Esophagus muscularis mucosa (tissue), 4 donors: Measurements from ENCODE around the gene LRRN2. TPM values are rescaled to one million over a fixed set of nuclear protein-coding genes. Genes with fewer than 3 reads are reported as not detected.
"Not testable (repeated sequence)": the region's sequence is repeated elsewhere in the genome, so short reads cannot be mapped to it uniquely, and the experiment has no call there.

Experiments
- DNase-seq: peaks from one replicate; pipeline ENCODE4 v3.0.0-alpha.2; 2017; ENCODE audit errors: extremely low spot score
- H3K27ac ChIP-seq, 4 donors: fragments of 200-600 bp; sonication (generic); replicated peaks in 1 of 4; 1 replicate in 3 of 4; 2 replicates in 1 of 4; pipeline ENCODE4 v1.5.1; 2016 to 2019; ENCODE audit warnings: mild to moderate bottlenecking in 1 of 4
- H3K27me3 ChIP-seq, 4 donors: fragments of 200-600 bp; sonication (generic); one replicate each; pipeline versions ENCODE4 v1.5.1 to v1.6.0; 2016 to 2019
- H3K36me3 ChIP-seq, 4 donors: fragments of 200-600 bp; sonication (generic); one replicate each; pipeline ENCODE4 v1.5.1; 2016 to 2019
- H3K4me1 ChIP-seq, 4 donors: fragments of 200-600 bp; sonication (generic); one replicate each; pipeline ENCODE4 v1.5.1; 2016 to 2019
- H3K4me3 ChIP-seq, 4 donors: fragments of 200-600 bp; sonication (generic); 1 replicate in 2 of 4; 2 replicates in 2 of 4; pipeline ENCODE4 v1.5.1; 2016 to 2019; ENCODE audit warnings: mild to moderate bottlenecking in 4 of 4, moderate library complexity in 1 of 4
- H3K9me3 ChIP-seq, 4 donors: fragments of 200-600 bp; sonication (generic); 1 replicate in 3 of 4; 2 replicates in 1 of 4; pipeline ENCODE4 v1.5.1; 2016 to 2019
- EP300 ChIP-seq: sonication (generic); formaldehyde crosslinking; IDR thresholded peaks from one replicate; pipeline ENCODE4 v1.6.1; 2017; ENCODE audit warnings: antibody characterized with exemption
- POLR2A ChIP-seq: fragments of 450-650 bp; IDR thresholded peaks from one replicate; pipeline ENCODE4 v1.6.1; 2017; ENCODE audit warnings: antibody characterized with exemption, moderate library complexity, mild to moderate bottlenecking, low read depth
- POLR2AphosphoS5 ChIP-seq, 2 donors: sonication (generic); formaldehyde crosslinking; IDR thresholded peaks; one replicate each; pipeline ENCODE4 v1.6.1; 2017; ENCODE audit warnings: antibody characterized with exemption in 2 of 2
- WGBS: methylation state at CpG from one replicate; pipeline ENCODE4 v1.1.5; 2018; 5-methylcytosine and 5-hydroxymethylcytosine counted together
- intact Hi-C: fragments of 100-400 bp; cut with DNase I; formaldehyde crosslinking; loops from one replicate; pipeline ENCODE4 v1.15.1; 2023
- total RNA-seq, 4 donors: library from RNA; depleted of rRNA; stranded (reverse); fragments of >200 nt; gene quantifications; one replicate each; pipeline versions ENCODE4 v1.1.0 to v1.2.1, GENCODE V29; 2016
- TF ChIP-seq, protein P1 (sequence below), 3 experiments: fragments of 200-600 bp in 2 of 3; fragments of 450-650 bp in 1 of 3; sonication (generic) in 2 of 3; IDR thresholded peaks; one replicate each; pipeline ENCODE4 v1.5.1; 2017 to 2019; ENCODE audit warnings: antibody characterized with exemption in 3 of 3, mild to moderate bottlenecking in 2 of 3, moderate library complexity in 1 of 3

LRRN2 gene
- total RNA-seq, 4 donors from 2014 or later, result 3.6 to 15.2 (median 5.0) TPM

DNA sequence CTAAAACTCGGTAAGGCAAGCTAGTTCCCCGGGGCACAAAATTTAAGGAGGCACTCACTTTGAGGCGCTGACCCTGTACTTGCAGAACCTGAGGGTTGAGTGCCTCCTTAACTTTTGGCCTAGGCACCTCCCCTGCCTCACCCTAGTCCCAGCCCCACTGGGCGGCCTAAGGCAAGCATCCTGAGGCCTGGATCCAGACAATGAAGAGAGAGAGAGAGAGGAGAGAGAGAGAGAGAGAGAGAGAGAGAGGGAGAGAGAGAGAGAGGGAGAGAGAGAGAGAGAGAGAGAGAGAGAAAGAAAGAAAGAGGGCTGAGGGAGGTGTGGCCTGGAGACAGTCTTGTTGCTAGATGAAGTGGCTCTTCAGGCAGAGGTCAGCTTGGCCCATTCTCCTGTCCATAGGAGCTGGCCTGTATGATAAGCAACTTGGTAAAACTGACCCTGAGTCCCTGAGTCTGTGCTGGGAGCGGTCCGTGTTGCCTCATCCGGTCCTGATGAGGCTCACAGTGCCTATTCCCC lies 7.4 kb upstream of the LRRN2 start:
- DNase-seq, result no peak
- 79% methylated on average over 7 of the region's 7 CpGs for WGBS
- Histone ChIP-seq H3K27ac (no peak overlapping the region), H3K27me3 (no peaks in the 10 kb centered on the region), H3K36me3 (no peaks in the 10 kb centered on the region), H3K4me1 (no peaks in the 10 kb centered on the region), H3K9me3 (no peaks in the 10 kb centered on the region), H3K4me3 (no peak overlapping the region)
- intact Hi-C loops, result no loop called here
- TF ChIP-seq POLR2AphosphoS5 (IDR thresholded peaks at IDR 0.05), result no peak

DNA sequence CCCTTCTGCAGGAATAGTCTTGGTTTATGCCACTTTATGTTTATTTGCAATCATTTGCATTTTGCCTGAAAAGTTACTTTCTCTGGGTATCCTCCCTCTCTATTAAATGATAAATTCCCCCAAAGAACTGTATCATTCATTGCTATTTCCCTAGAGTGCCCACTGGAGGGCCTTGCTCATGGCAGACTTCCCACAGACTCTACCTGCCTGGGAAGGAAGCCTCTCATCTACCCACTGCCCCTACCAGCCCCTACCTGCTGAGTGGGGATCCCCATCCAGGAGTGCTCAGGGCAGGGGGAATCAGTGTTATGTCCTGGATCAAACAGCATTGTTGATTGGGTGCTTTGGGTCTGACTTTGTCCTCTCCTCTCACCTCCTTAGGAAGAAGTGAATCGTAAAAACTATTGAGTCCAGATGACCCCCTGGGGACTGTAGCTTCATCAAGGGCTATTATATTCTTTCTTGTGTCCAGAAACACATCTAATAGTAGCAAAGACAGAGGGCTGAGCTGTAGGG lies 6.8 kb upstream of the LRRN2 start:
- Histone ChIP-seq H3K27ac (no peak overlapping the region), H3K36me3 (no peaks in the 10 kb centered on the region), H3K27me3 (no peaks in the 10 kb centered on the region), H3K4me3 (no peak overlapping the region), H3K9me3 (no peaks in the 10 kb centered on the region), H3K4me1 (no peaks in the 10 kb centered on the region)
- intact Hi-C loops, result no loop called here
- WGBS, result 92% methylated on average over 1 of the region's 1 CpG
- DNase-seq, result no peak
- TF ChIP-seq EP300, result no peak
- TF ChIP-seq, protein P1, sequence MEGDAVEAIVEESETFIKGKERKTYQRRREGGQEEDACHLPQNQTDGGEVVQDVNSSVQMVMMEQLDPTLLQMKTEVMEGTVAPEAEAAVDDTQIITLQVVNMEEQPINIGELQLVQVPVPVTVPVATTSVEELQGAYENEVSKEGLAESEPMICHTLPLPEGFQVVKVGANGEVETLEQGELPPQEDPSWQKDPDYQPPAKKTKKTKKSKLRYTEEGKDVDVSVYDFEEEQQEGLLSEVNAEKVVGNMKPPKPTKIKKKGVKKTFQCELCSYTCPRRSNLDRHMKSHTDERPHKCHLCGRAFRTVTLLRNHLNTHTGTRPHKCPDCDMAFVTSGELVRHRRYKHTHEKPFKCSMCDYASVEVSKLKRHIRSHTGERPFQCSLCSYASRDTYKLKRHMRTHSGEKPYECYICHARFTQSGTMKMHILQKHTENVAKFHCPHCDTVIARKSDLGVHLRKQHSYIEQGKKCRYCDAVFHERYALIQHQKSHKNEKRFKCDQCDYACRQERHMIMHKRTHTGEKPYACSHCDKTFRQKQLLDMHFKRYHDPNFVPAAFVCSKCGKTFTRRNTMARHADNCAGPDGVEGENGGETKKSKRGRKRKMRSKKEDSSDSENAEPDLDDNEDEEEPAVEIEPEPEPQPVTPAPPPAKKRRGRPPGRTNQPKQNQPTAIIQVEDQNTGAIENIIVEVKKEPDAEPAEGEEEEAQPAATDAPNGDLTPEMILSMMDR (IDR thresholded peaks at IDR 0.05), result no peak
- no peak for TF ChIP-seq POLR2A
- no peak for TF ChIP-seq POLR2AphosphoS5 (IDR thresholded peaks at IDR 0.05)

- H3K27ac ChIP-seq, intact Hi-C loops, DNase-seq, H3K27me3 ChIP-seq, H3K36me3 ChIP-seq, H3K4me1 ChIP-seq, H3K4me3 ChIP-seq, H3K9me3 ChIP-seq: not testable (repeated sequence)
- 92% methylated on average over 6 of the region's 6 CpGs for WGBS
Measured at GRCh38 chr1:204691328-204691730, 5.8 kb upstream of the LRRN2 start.

DNA sequence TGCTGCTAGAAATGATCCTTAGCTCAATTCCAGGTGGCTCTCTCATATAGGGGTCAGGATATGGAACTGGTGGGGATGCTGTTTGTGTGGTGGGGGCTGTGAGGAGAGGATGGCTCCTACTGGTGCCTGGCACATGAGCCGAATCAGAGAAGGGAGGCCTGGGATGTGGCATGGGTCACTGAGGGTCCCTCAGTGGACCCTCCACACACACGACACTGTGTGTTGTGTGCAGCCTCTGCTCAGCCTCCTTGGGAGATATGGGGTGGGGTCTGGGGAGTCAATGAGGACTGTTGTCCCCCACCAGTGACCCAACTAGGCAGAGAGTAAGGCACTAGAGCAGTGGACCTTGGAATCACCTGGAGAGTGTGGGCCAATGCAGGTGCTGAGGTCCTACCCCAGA lies 3.2 kb upstream of the LRRN2 start:
- no peak overlapping the region for H3K27ac ChIP-seq
- no peak for DNase-seq
- 80% methylated on average over 2 of the region's 2 CpGs for WGBS
- intact Hi-C loops, result no loop called here
- H3K36me3 ChIP-seq, result no peaks in the 10 kb centered on the region
- no peak overlapping the region for H3K4me3 ChIP-seq
- no peaks in the 10 kb centered on the region for H3K9me3 ChIP-seq
- H3K27me3 ChIP-seq, result peaks cover 0 to 5% (median 0%) of the 10 kb centered on the region in 4 donors
- H3K4me1 ChIP-seq, result peaks cover 15 to 28% (median 24%) of the 10 kb centered on the region in 4 donors
- TF ChIP-seq POLR2AphosphoS5 (IDR thresholded peaks at IDR 0.05) (no peak), EP300 (no peak), POLR2A (no peak)
- TF ChIP-seq, protein P1 (IDR thresholded peaks at IDR 0.05), result no peak

DNA sequence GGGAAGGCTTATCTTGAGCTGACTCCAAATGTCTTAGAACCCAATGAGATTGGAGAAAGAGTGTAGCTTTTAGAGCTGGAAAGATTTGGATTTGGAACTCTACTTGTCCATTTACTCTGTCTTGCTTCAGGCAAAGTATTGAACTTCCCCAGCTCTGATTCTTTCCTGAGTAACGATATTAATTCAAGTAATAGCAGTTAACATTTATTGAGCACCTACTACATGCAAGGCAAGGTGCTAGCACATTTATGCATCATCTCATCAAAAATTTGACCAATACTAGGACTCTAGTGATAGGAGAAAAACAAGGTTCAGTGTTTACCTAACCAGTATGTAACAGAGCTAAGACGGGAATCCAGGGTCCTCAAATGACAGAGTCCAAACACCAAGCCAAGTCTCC lies 2.5 kb upstream of the LRRN2 start:
- no peak for TF ChIP-seq POLR2AphosphoS5 (IDR thresholded peaks at IDR 0.05)
- TF ChIP-seq EP300, result no peak
- TF ChIP-seq POLR2A, result no peak
- TF ChIP-seq, protein P1 (IDR thresholded peaks at IDR 0.05), result no peak

More for the DNA sequence above, 2.5 kb upstream of the LRRN2 start:
- no peaks in the 10 kb centered on the region for H3K36me3 ChIP-seq
- H3K27me3 ChIP-seq, result peaks cover 0 to 5% (median 0%) of the 10 kb centered on the region in 4 donors
- no peak for DNase-seq
- H3K27ac ChIP-seq, result no peak overlapping the region
- intact Hi-C loops, result no loop called here
- 95% methylated on average over 2 of the region's 2 CpGs for WGBS
- no peaks in the 10 kb centered on the region for H3K9me3 ChIP-seq
- no peak overlapping the region for H3K4me3 ChIP-seq
- H3K4me1 ChIP-seq, result peaks cover 16 to 35% (median 31%) of the 10 kb centered on the region in 4 donors
